Trophoblast cell (in vitro differentiated cells and primary cell): ENCODE data around the gene STUB1.

Experiments used
- DNase-seq, 2 donors: peaks; one replicate each; pipeline ENCODE4 v3.0.0-alpha.2; 2016
- H2AFZ ChIP-seq: 2 replicates; pipeline ENCODE4 v1.6.1; 2013; ENCODE audit warnings: low read length, moderate library complexity, mild to moderate bottlenecking; ENCODE audit not compliant: insufficient read depth, poor library complexity
- H2AK5ac ChIP-seq: 2 replicates; pipeline ENCODE4 v1.6.1; 2013; ENCODE audit warnings: mild to moderate bottlenecking, low read length
- H2BK120ac ChIP-seq: 2 replicates; pipeline ENCODE4 v1.6.1; 2013; ENCODE audit warnings: low read length, mild to moderate bottlenecking, moderate library complexity; ENCODE audit not compliant: insufficient read depth, poor library complexity
- H2BK12ac ChIP-seq: 2 replicates; pipeline ENCODE4 v1.6.1; 2013; ENCODE audit warnings: mild to moderate bottlenecking, low read length, moderate library complexity
- H2BK5ac ChIP-seq: 2 replicates; pipeline ENCODE4 v1.6.1; 2013; ENCODE audit warnings: low read length, low read depth, moderate library complexity, mild to moderate bottlenecking; ENCODE audit not compliant: poor library complexity
- H3K14ac ChIP-seq: 2 replicates; pipeline ENCODE4 v1.6.1; 2013; ENCODE audit warnings: mild to moderate bottlenecking, low read length
- H3K18ac ChIP-seq: 2 replicates; pipeline ENCODE4 v1.6.1; 2013; ENCODE audit warnings: mild to moderate bottlenecking, low read length
- H3K23ac ChIP-seq: 2 replicates; pipeline ENCODE4 v1.6.1; 2013; ENCODE audit warnings: low read length
- H3K27ac ChIP-seq: 2 replicates; pipeline ENCODE4 v1.5.1; 2013; ENCODE audit warnings: low read depth, mild to moderate bottlenecking, inconsistent platforms, low read length, moderate library complexity
- H3K27me3 ChIP-seq: 2 replicates; pipeline ENCODE4 v1.6.1; 2013; ENCODE audit warnings: inconsistent platforms, mild to moderate bottlenecking, low read length, moderate library complexity; ENCODE audit not compliant: insufficient read depth
- H3K36me3 ChIP-seq, 2 experiments: 1 replicate in 1 of 2; 2 replicates in 1 of 2; pipeline ENCODE4 v1.6.1; 2013; ENCODE audit warnings: low read length in 2 of 2, mild to moderate bottlenecking in 2 of 2, moderate library complexity in 1 of 2; ENCODE audit not compliant: insufficient read depth in 2 of 2, control insufficient read depth in 1 of 2
- H3K4ac ChIP-seq: 2 replicates; pipeline ENCODE4 v1.6.1; 2013; ENCODE audit warnings: low read depth, mild to moderate bottlenecking, low read length, moderate library complexity
- H3K4me1 ChIP-seq, 2 experiments: 1 replicate in 1 of 2; 2 replicates in 1 of 2; pipeline ENCODE4 v1.6.1; 2013; ENCODE audit warnings: low read length in 2 of 2, mild to moderate bottlenecking in 2 of 2, moderate library complexity in 1 of 2; ENCODE audit not compliant: insufficient read depth in 2 of 2, control insufficient read depth in 1 of 2
- H3K4me2 ChIP-seq: 2 replicates; pipeline ENCODE4 v1.6.1; 2013; ENCODE audit warnings: inconsistent platforms, mild to moderate bottlenecking, low read length, moderate library complexity
- H3K4me3 ChIP-seq: 2 replicates; pipeline ENCODE4 v1.5.1; 2013; ENCODE audit warnings: mild to moderate bottlenecking, low read depth, low read length, inconsistent platforms
- H3K79me1 ChIP-seq: one replicate; pipeline ENCODE4 v1.6.1; 2013; ENCODE audit warnings: low read length
- H3K79me2 ChIP-seq: 2 replicates; pipeline ENCODE4 v1.6.1; 2013; ENCODE audit warnings: low read length, mild to moderate bottlenecking; ENCODE audit not compliant: control insufficient read depth, insufficient read depth, poor library complexity
- H3K9ac ChIP-seq: 2 replicates; pipeline ENCODE4 v1.6.1; 2013; ENCODE audit warnings: mild to moderate bottlenecking, low read length
- H3K9me3 ChIP-seq: 2 replicates; pipeline ENCODE4 v1.6.1; 2013; ENCODE audit warnings: low read depth, mild to moderate bottlenecking, control low read depth, inconsistent platforms, low read length; ENCODE audit not compliant: insufficient read depth
- H4K12ac ChIP-seq: 2 replicates; pipeline ENCODE4 v1.6.1; 2013; ENCODE audit warnings: low read depth, mild to moderate bottlenecking, low read length, moderate library complexity
- H4K8ac ChIP-seq: 2 replicates; pipeline ENCODE4 v1.6.1; 2013; ENCODE audit warnings: low read depth, mild to moderate bottlenecking, low read length, moderate library complexity
- H4K91ac ChIP-seq: one replicate; pipeline ENCODE4 v1.6.1; 2013; ENCODE audit warnings: low read depth, mild to moderate bottlenecking, low read length, moderate library complexity
- WGBS: extraction: QIAGEN DNeasy Blood & Tissue Kit; methylation state at CpG from one replicate; pipeline ENCODE4 v1.1.7; 2013; ENCODE audit warnings: missing lambda C conversion rate; ENCODE audit not compliant: insufficient read length, insufficient coverage; ENCODE audit errors: extremely low coverage; 5-methylcytosine and 5-hydroxymethylcytosine counted together

Gene STUB1

GRCh38 chr16:681746-682427, 1.7 kb downstream of the STUB1 start:
- H3K36me3 ChIP-seq, result peaks cover 43 to 48% of the 10 kb centered on the region in 2 experiments
- no peak overlapping the region for H2BK5ac ChIP-seq
- no peak for DNase-seq
- H4K8ac ChIP-seq, result no peak overlapping the region
- no peak overlapping the region for H3K23ac ChIP-seq
- no peak overlapping the region for H2AFZ ChIP-seq
- no peak overlapping the region for H2BK12ac ChIP-seq
- no peak overlapping the region for H2AK5ac ChIP-seq
- H3K79me2 ChIP-seq, result peaks cover 21% of the 10 kb centered on the region
- no peaks in the 10 kb centered on the region for H3K27me3 ChIP-seq
- H3K4ac ChIP-seq, result peak overlapping the region; percentile 91
- no CpG with 5 or more reads among the region's 28 CpGs for WGBS
- no peak overlapping the region for H3K14ac ChIP-seq
- peaks cover 27 to 32% of the 10 kb centered on the region in 2 experiments for H3K4me1 ChIP-seq
- H3K9ac ChIP-seq, result no peak overlapping the region
- peak overlapping the region; percentile 85 for H3K4me2 ChIP-seq
- no peak overlapping the region for H4K91ac ChIP-seq
- peak overlapping the region; percentile 6 for H3K4me3 ChIP-seq
- H3K79me1 ChIP-seq, result peaks cover 14% of the 10 kb centered on the region
- no peak overlapping the region for H2BK120ac ChIP-seq
- H3K27ac ChIP-seq, result no peak overlapping the region
- peaks cover 4% of the 10 kb centered on the region for H3K9me3 ChIP-seq
- no peak overlapping the region for H3K18ac ChIP-seq
- H4K12ac ChIP-seq, result no peak overlapping the region

GRCh38 chr16:682493-683395, 2.5 kb downstream of the STUB1 start:
- Histone ChIP-seq H3K9me3 (peaks cover 6% of the 10 kb centered on the region), H3K27me3 (no peaks in the 10 kb centered on the region), H3K79me1 (peaks cover 14% of the 10 kb centered on the region), H2BK5ac (no peak overlapping the region), H3K23ac (no peak overlapping the region), H3K18ac (no peak overlapping the region), H3K36me3 (peaks cover 52 to 57% of the 10 kb centered on the region in 2 experiments), H4K8ac (no peak overlapping the region), H3K14ac (no peak overlapping the region), H3K4ac (peak overlapping the region; percentile 5), H3K4me2 (peak overlapping the region; percentile 90), H2BK120ac (no peak overlapping the region), H2BK12ac (no peak overlapping the region), H4K91ac (no peak overlapping the region), H3K27ac (no peak overlapping the region), H2AFZ (no peak overlapping the region), H4K12ac (no peak overlapping the region), H3K4me3 (no peak overlapping the region), H3K4me1 (peaks cover 27 to 32% of the 10 kb centered on the region in 2 experiments), H2AK5ac (no peak overlapping the region), H3K9ac (peak overlapping the region; percentile 30), H3K79me2 (peaks cover 21% of the 10 kb centered on the region)
- no peak for DNase-seq
- WGBS, result no CpG with 5 or more reads among the region's 36 CpGs

GRCh38 chr16:683396-684070, 3.3 kb downstream of the STUB1 start:
- peaks cover 6% of the 10 kb centered on the region for H3K9me3 ChIP-seq
- peak overlapping the region; percentile 55 for H2BK120ac ChIP-seq
- H2AFZ ChIP-seq, result peak overlapping the region; percentile 67
- H3K27ac ChIP-seq, result peak overlapping the region; percentile 59
- H3K4me2 ChIP-seq, result peak overlapping the region; percentile 90
- H4K91ac ChIP-seq, result peak overlapping the region; percentile 92
- WGBS, result no CpG with 5 or more reads among the region's 57 CpGs
- H3K4me3 ChIP-seq, result peak overlapping the region; percentile 98
- H3K79me1 ChIP-seq, result peaks cover 14% of the 10 kb centered on the region
- H2BK12ac ChIP-seq, result no peak overlapping the region
- peak overlapping the region; percentile 60 for H3K18ac ChIP-seq
- peak overlapping the region; percentile 81 for H4K8ac ChIP-seq
- peak overlapping the region; percentile 47 for H2BK5ac ChIP-seq
- H3K14ac ChIP-seq, result peak overlapping the region; percentile 97
- H2AK5ac ChIP-seq, result peak overlapping the region; percentile 97
- peak in 1 of 2 donors; percentile 30 for DNase-seq
- H4K12ac ChIP-seq, result peak overlapping the region; percentile 81
- peaks cover 21% of the 10 kb centered on the region for H3K79me2 ChIP-seq
- no peaks in the 10 kb centered on the region for H3K27me3 ChIP-seq
- peak overlapping the region; percentile 18 for H3K4ac ChIP-seq
- peak overlapping the region; percentile 81 for H3K9ac ChIP-seq
- peaks cover 54 to 57% of the 10 kb centered on the region in 2 experiments for H3K36me3 ChIP-seq
- H3K23ac ChIP-seq, result no peak overlapping the region
- H3K4me1 ChIP-seq, result peaks cover 27 to 32% of the 10 kb centered on the region in 2 experiments
